DND-41 (cell line): ENCODE results near the gene RAB6A.
A peak's percentile ranks its signal among the peaks of the same experiment; 100 is the strongest.

Source experiments
- ATAC-seq: fragments of 200-7000 bp; cut with Tn5 transposase; 3 replicates; pipeline ENCODE4 v1.9.1; 2021; ENCODE audit warnings: low read depth; ENCODE audit not compliant: insufficient read depth
- DNase-seq: peaks from one replicate; pipeline ENCODE4 v3.0.0-alpha.2; 2020
- H2AFZ ChIP-seq: 2 replicates; pipeline ENCODE4 v1.6.0; 2012; ENCODE audit warnings: low read depth, low read length
- H3K27ac ChIP-seq: 2 replicates; pipeline ENCODE4 v1.5.1; 2012; ENCODE audit warnings: low read length, inconsistent platforms
- H3K27me3 ChIP-seq: fragments of 200-600 bp; sonication (generic); 2 replicates; pipeline ENCODE4 v1.6.0; 2012; ENCODE audit warnings: low read length, mild to moderate bottlenecking, inconsistent platforms; ENCODE audit not compliant: insufficient read depth, poor library complexity
- H3K36me3 ChIP-seq: 2 replicates; pipeline ENCODE4 v1.5.1; 2012; ENCODE audit warnings: low read length, inconsistent platforms; ENCODE audit not compliant: insufficient read depth
- H3K4me1 ChIP-seq: 2 replicates; pipeline ENCODE4 v1.5.1; 2012; ENCODE audit warnings: mild to moderate bottlenecking, low read length; ENCODE audit not compliant: insufficient read depth
- H3K4me2 ChIP-seq: 2 replicates; pipeline ENCODE4 v1.6.0; 2012; ENCODE audit warnings: mild to moderate bottlenecking, moderate library complexity, low read length, inconsistent platforms; ENCODE audit not compliant: insufficient read depth
- H3K4me3 ChIP-seq, 2 experiments: fragments of 200-600 bp in 1 of 2; shearing (Covaris generic) in 1 of 2; 2 replicates each; pipeline ENCODE4 v1.5.1; 2012 to 2016; ENCODE audit warnings: inconsistent platforms in 2 of 2, low read length in 2 of 2, mild to moderate bottlenecking in 2 of 2, low read depth in 1 of 2, moderate library complexity in 1 of 2
- H3K79me2 ChIP-seq: 2 replicates; pipeline ENCODE4 v1.6.0; 2012; ENCODE audit warnings: low read length, inconsistent platforms; ENCODE audit not compliant: insufficient read depth
- H3K9ac ChIP-seq: 2 replicates; pipeline ENCODE4 v1.6.0; 2012; ENCODE audit warnings: low read depth, mild to moderate bottlenecking, inconsistent platforms, low read length, moderate library complexity
- H3K9me3 ChIP-seq: 2 replicates; pipeline ENCODE4 v1.5.1; 2012; ENCODE audit warnings: low read length, moderate library complexity, mild to moderate bottlenecking, inconsistent platforms; ENCODE audit not compliant: insufficient read depth, severe bottlenecking
- H4K20me1 ChIP-seq: 2 replicates; pipeline ENCODE4 v1.6.0; 2012; ENCODE audit warnings: low read length; ENCODE audit not compliant: insufficient read depth
- EZH2 ChIP-seq: IDR thresholded peaks from 3 replicates; pipeline ENCODE4 v1.6.1; 2012; ENCODE audit warnings: borderline replicate concordance, low read depth, mild to moderate bottlenecking, moderate library complexity, low read length, inconsistent platforms; ENCODE audit not compliant: severe bottlenecking
- TF ChIP-seq, protein P1 (sequence below): IDR thresholded peaks from 2 replicates; pipeline ENCODE4 v1.5.1; 2012; ENCODE audit warnings: borderline replicate concordance, low read length, moderate library complexity, mild to moderate bottlenecking; ENCODE audit not compliant: poor library complexity, severe bottlenecking; ENCODE audit errors: extremely low read depth

RAB6A gene

DNA sequence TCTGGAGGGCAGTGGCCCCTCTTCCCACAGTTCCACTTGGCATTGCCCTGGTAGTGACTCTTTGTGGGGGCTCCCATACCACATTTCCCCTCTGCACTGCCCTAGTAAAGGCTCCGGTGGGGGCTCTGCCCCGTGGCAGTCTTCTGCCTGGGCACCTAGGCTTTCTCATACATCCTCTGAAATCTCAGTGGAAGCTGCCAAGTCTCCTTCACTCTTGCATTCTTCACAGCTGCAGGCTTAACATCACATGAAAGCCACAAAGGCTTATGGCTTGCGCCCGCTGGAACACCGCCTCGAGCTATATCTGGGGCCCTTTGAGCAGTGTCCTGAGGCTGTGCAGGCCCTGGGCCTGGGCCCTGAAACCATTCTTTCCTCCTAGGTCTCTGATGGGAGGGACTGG, 89.2 kb downstream of the RAB6A start:
- no peaks in the 10 kb centered on the region for H3K4me1 ChIP-seq
- no peaks in the 10 kb centered on the region for H3K27me3 ChIP-seq
- no peak overlapping the region for H3K27ac ChIP-seq
- H2AFZ ChIP-seq = no peak overlapping the region
- no peaks in the 10 kb centered on the region for H3K79me2 ChIP-seq
- H3K36me3 ChIP-seq = peaks cover 5% of the 10 kb centered on the region; the same call in 1 of the 2 replicates
- DNase-seq = no peak
- no peak for TF ChIP-seq EZH2
- TF ChIP-seq, protein P1, sequence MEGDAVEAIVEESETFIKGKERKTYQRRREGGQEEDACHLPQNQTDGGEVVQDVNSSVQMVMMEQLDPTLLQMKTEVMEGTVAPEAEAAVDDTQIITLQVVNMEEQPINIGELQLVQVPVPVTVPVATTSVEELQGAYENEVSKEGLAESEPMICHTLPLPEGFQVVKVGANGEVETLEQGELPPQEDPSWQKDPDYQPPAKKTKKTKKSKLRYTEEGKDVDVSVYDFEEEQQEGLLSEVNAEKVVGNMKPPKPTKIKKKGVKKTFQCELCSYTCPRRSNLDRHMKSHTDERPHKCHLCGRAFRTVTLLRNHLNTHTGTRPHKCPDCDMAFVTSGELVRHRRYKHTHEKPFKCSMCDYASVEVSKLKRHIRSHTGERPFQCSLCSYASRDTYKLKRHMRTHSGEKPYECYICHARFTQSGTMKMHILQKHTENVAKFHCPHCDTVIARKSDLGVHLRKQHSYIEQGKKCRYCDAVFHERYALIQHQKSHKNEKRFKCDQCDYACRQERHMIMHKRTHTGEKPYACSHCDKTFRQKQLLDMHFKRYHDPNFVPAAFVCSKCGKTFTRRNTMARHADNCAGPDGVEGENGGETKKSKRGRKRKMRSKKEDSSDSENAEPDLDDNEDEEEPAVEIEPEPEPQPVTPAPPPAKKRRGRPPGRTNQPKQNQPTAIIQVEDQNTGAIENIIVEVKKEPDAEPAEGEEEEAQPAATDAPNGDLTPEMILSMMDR = no peak
- no peaks in the 10 kb centered on the region for H3K9me3 ChIP-seq
- H3K4me3 ChIP-seq = no peak overlapping the region
- H3K9ac ChIP-seq = no peak overlapping the region
- no peak overlapping the region for H3K4me2 ChIP-seq
- no peaks in the 10 kb centered on the region for H4K20me1 ChIP-seq
- ATAC-seq = peak; percentile 44

DNA sequence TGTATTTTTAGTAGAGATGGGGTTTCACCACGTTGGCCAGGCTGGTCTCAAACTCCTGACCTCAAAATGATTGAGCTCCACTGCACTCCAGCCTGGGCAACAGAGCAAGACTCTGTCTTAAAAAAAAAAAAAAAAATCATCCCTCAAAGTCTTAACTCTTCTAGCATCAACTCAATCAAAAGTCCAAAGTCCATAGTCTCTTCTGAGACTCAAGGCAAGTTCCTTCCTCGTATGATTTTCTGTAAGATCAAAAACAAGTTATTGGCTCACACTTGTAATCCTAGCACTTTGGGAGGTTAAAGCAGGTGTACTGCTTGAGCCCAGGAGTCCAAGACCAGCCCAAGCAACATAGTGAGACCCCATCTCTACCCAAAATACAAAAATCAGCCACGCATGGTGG, 90.1 kb downstream of the RAB6A start:
- Histone ChIP-seq H2AFZ (no peak overlapping the region), H3K79me2 (no peaks in the 10 kb centered on the region), H3K4me1 (no peaks in the 10 kb centered on the region), H3K4me3 (no peak overlapping the region), H3K27me3 (no peaks in the 10 kb centered on the region), H3K4me2 (no peak overlapping the region), H3K27ac (no peak overlapping the region), H4K20me1 (no peaks in the 10 kb centered on the region), H3K36me3 (peaks cover 5% of the 10 kb centered on the region; the same call in 1 of the 2 replicates), H3K9ac (no peak overlapping the region), H3K9me3 (no peaks in the 10 kb centered on the region)
- DNase-seq (no peak), ATAC-seq (no peak)
- TF ChIP-seq, protein P1 = no peak
- no peak for TF ChIP-seq EZH2

DNA sequence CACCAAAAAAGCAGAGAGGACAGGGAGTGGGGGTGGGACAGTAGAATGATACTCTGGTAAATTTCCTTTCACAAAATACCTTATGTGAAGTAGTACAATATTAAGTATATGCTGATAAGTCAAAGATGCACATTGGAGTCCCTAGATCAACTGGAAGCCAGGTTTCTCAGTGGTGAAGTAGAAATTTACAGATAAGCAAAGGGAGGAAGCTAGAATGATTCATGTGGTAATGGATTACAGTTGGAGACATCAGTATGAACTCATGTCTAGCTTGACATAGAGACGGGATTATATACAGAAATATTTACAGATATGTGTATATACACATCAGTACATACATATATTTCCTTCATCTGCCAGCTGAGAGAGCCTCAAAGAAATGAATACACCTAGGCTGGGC, 93.0 kb downstream of the RAB6A start:
- Histone ChIP-seq H4K20me1 (no peaks in the 10 kb centered on the region), H3K9me3 (no peaks in the 10 kb centered on the region), H3K9ac (no peak overlapping the region), H3K36me3 (no peaks in the 10 kb centered on the region), H3K27ac (no peak overlapping the region), H2AFZ (no peak overlapping the region), H3K27me3 (no peaks in the 10 kb centered on the region), H3K4me1 (no peaks in the 10 kb centered on the region), H3K79me2 (no peaks in the 10 kb centered on the region), H3K4me2 (no peak overlapping the region), H3K4me3 (no peak overlapping the region)
- DNase-seq (no peak), ATAC-seq (no peak)
- TF ChIP-seq, protein P1 = no peak
- TF ChIP-seq EZH2 = no peak

DNA sequence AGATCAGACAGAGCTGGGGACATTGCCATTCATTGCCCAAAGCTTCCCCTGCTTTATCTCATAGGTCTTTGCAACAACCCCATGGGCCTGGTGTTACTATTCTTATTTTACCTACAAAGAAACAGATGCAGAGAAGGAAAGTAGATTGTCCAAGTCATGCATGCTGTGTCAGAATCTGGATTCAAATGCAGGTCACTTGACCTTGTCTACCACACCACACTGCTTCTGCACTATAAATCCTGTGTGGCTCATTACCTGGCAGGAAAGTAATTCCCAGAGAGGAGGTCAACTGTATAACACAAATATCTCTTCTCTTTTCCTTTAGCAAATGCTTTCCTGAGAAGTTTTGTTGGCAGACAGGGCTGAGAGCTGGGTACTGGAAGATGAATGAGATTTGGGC, 96.0 kb downstream of the RAB6A start:
- DNase-seq = no peak

More for the DNA sequence above, 96.0 kb downstream of the RAB6A start:
- Histone ChIP-seq H4K20me1 (no peaks in the 10 kb centered on the region; the same call in 1 of the 2 replicates), H3K4me1 (peaks cover 8% of the 10 kb centered on the region), H3K27ac (no peak overlapping the region), H3K4me2 (no peak overlapping the region), H3K36me3 (no peaks in the 10 kb centered on the region), H3K79me2 (no peaks in the 10 kb centered on the region), H3K4me3 (no peak overlapping the region), H3K9ac (no peak overlapping the region), H3K9me3 (no peaks in the 10 kb centered on the region), H3K27me3 (no peaks in the 10 kb centered on the region), H2AFZ (no peak overlapping the region)
- TF ChIP-seq, protein P1 = no peak
- TF ChIP-seq EZH2 = no peak
- no peak for ATAC-seq
